GM19328 (cell line): Measurements from ENCODE around the gene PRKAG2.

Experiments
- ATAC-seq: cut with Tn5 transposase; IDR thresholded peaks from one replicate; pipeline ENCODE4 v1.9.1; 2021; ENCODE audit warnings: mild to moderate bottlenecking, moderate library complexity; ENCODE audit not compliant: unreplicated experiment

Gene PRKAG2

GRCh38 chr7:151699928-151700319 lies 177.0 kb downstream of the PRKAG2 start:
- ATAC-seq, result no peak

GRCh38 chr7:151699147-151699927 lies 177.6 kb downstream of the PRKAG2 start:
- no peak for ATAC-seq

- ATAC-seq, result no peak
These were observed 179.0 kb downstream of the PRKAG2 start for GRCh38 chr7:151697942-151698341.

GRCh38 chr7:151697515-151697895 lies 179.4 kb downstream of the PRKAG2 start:
- no peak for ATAC-seq

GRCh38 chr7:151696721-151697514 lies 180.0 kb downstream of the PRKAG2 start:
- ATAC-seq, result no peak

GRCh38 chr7:151695951-151696541 lies 180.9 kb downstream of the PRKAG2 start:
- ATAC-seq, result no peak

GRCh38 chr7:151694828-151695580 lies 181.9 kb downstream of the PRKAG2 start:
- ATAC-seq, result no peak

GRCh38 chr7:151694441-151694827 lies 182.5 kb downstream of the PRKAG2 start:
- no peak for ATAC-seq

- ATAC-seq, result no peak
These were observed 183.8 kb downstream of the PRKAG2 start for GRCh38 chr7:151693140-151693539.

GRCh38 chr7:151692721-151693120 lies 184.2 kb downstream of the PRKAG2 start:
- ATAC-seq, result no peak

- no peak for ATAC-seq
These were observed 185.5 kb downstream of the PRKAG2 start for GRCh38 chr7:151691449-151691848.

- ATAC-seq, result no peak
These were observed 186.3 kb downstream of the PRKAG2 start for GRCh38 chr7:151690606-151691005.

GRCh38 chr7:151689196-151689971 lies 187.5 kb downstream of the PRKAG2 start:
- no peak for ATAC-seq

- ATAC-seq, result no peak
These were observed 188.6 kb downstream of the PRKAG2 start for GRCh38 chr7:151688236-151688780.

- ATAC-seq, result no peak
These were observed 189.2 kb downstream of the PRKAG2 start for GRCh38 chr7:151687523-151688235.

GRCh38 chr7:151686826-151687225 lies 190.1 kb downstream of the PRKAG2 start:
- no peak for ATAC-seq

- ATAC-seq, result no peak
These were observed 190.7 kb downstream of the PRKAG2 start for GRCh38 chr7:151686016-151686766.

GRCh38 chr7:151684408-151685175 lies 192.3 kb downstream of the PRKAG2 start:
- no peak for ATAC-seq
